Calu3 (cell line): ENCODE results near the gene AQP5. TPM values are rescaled to one million over a fixed set of nuclear protein-coding genes. Genes with fewer than 3 reads are reported as not detected.

ENCODE experiments used
- BruUV-seq: library from RNA; stranded (reverse); fragments of 400-500 nt; replicated peaks from 2 replicates; lab custom pipeline; 2021; lab: Mats Ljungman, UMichigan
- CTCF ChIA-PET: fragments of 300-600 bp; sonication (Branson Sonifier 250); formaldehyde crosslinking; loops from one replicate; lab custom pipeline; 2022; ENCODE audit warnings: antibody characterized with exemption; lab: Charles Lee
- DNase-seq: peaks from one replicate; pipeline ENCODE4 v3.0.0; 2022
- H3K27ac Mint-ChIP-seq: one replicate; pipeline ENCODE4 v1.8.0; 2022; ENCODE audit warnings: mixed read lengths; ENCODE audit not compliant: unreplicated experiment
- H3K27me3 Mint-ChIP-seq: one replicate; pipeline ENCODE4 v1.8.0; 2022; ENCODE audit warnings: mixed read lengths; ENCODE audit not compliant: unreplicated experiment
- H3K36me3 Mint-ChIP-seq: one replicate; pipeline ENCODE4 v1.8.0; 2022; ENCODE audit warnings: mild to moderate bottlenecking, moderate library complexity, mixed read lengths; ENCODE audit not compliant: insufficient read depth, unreplicated experiment
- H3K4me1 Mint-ChIP-seq: one replicate; pipeline ENCODE4 v1.8.0; 2022; ENCODE audit warnings: mild to moderate bottlenecking, low read depth, mixed read lengths; ENCODE audit not compliant: unreplicated experiment
- H3K4me3 Mint-ChIP-seq: one replicate; pipeline ENCODE4 v1.8.0; 2022; ENCODE audit warnings: mild to moderate bottlenecking, low read depth, moderate library complexity, mixed read lengths; ENCODE audit not compliant: unreplicated experiment
- H3K9me3 Mint-ChIP-seq: one replicate; pipeline ENCODE4 v1.8.0; 2022; ENCODE audit warnings: low read depth, mixed read lengths; ENCODE audit not compliant: unreplicated experiment
- CTCF ChIP-seq: fragments of 200-600 bp; IDR thresholded peaks from one replicate; pipeline ENCODE4 v1.8.0; 2022; ENCODE audit warnings: antibody characterized with exemption; ENCODE audit not compliant: unreplicated experiment
- intact Hi-C: fragments of 100-400 bp; cut with micrococcal nuclease; formaldehyde crosslinking; loops from one replicate; pipeline ENCODE4 v1.10.0; 2022; ENCODE audit not compliant: unreplicated experiment
- total RNA-seq: library from RNA; stranded (reverse); gene quantifications from 2 replicates; pipeline ENCODE4 v1.2.3, GENCODE V29; 2022

The AQP5 gene
- total RNA-seq, 1 experiment from 2014 or later, result 51.9 TPM

DNA sequence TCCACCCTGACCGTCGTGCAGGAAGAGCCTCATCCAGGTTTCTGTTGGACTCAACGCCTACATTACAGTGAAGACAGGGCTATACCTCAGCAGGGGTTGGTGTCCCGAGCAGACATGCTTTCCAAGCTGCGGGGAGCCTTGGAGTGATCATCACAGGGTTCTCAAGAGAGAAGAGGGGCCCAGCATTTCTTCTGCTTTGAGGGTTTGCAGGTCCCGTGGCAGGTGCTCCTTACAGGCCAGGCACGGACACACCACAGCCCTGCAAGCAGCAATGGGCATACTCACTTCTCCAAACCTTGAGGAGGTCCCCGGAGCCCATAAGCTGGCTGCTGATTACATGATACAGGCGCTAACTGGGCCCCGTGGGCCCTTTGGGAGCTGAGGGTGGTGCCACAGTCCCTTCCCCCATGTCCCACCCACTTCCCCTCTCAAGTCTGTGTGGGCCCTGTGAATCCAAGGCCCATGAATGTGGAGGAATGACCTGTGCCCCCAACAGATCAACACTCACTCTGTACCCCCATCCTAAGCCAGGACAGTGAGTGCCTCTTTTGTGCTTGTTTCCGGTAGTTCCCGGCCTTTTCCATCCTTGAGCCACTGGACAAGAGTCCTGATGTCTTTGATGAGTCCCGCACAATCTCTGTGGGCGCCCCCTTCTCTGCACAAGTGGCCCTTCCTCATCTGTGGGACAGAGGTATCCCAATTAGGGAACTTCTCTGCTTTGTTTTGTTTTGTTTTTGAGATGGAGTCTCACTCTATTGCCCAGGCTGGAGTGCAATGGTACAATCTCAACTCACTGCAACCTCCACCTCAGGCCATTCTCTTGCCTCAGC, 10.0 kb upstream of the AQP5 start:
- Mint-ChIP-seq H3K27me3 (no peaks in the 10 kb centered on the region), H3K9me3 (no peaks in the 10 kb centered on the region), H3K4me3 (no peak overlapping the region), H3K4me1 (peaks cover 3% of the 10 kb centered on the region), H3K36me3 (peaks cover 3% of the 10 kb centered on the region), H3K27ac (no peak overlapping the region)
- BruUV-seq, result no TSS peak
- CTCF ChIA-PET, result no interaction called here
- DNase-seq, result no peak
- no peak for TF ChIP-seq CTCF
- intact Hi-C loops, result no loop called here

GRCh38 chr12:49952391-49953055, 9.1 kb upstream of the AQP5 start:
- no TSS peak for BruUV-seq
- no peaks in the 10 kb centered on the region for H3K36me3 Mint-ChIP-seq
- H3K9me3 Mint-ChIP-seq, result no peaks in the 10 kb centered on the region
- no peak overlapping the region for H3K4me3 Mint-ChIP-seq
- H3K27ac Mint-ChIP-seq, result no peak overlapping the region
- CTCF ChIA-PET, result interaction anchor here (0.7 kb wide), 1 partner anchor 10 kb away, joined by 3 read pairs; no protein-coding TSS in a partner anchor
- TF ChIP-seq CTCF, result no peak
- no peaks in the 10 kb centered on the region for H3K27me3 Mint-ChIP-seq
- no peak for DNase-seq
- H3K4me1 Mint-ChIP-seq, result peaks cover 12% of the 10 kb centered on the region
- intact Hi-C loops, result no loop called here

- H3K27me3 Mint-ChIP-seq, result no peaks in the 10 kb centered on the region
- no TSS peak for BruUV-seq
- CTCF ChIA-PET, result no interaction called here
These were observed 8.5 kb upstream of the AQP5 start for GRCh38 chr12:49953151-49953550.

More at GRCh38 chr12:49953151-49953550, 8.5 kb upstream of the AQP5 start:
- DNase-seq, result no peak
- H3K4me3 Mint-ChIP-seq, result no peak overlapping the region
- TF ChIP-seq CTCF, result no peak
- peaks cover 13% of the 10 kb centered on the region for H3K4me1 Mint-ChIP-seq
- H3K9me3 Mint-ChIP-seq, result no peaks in the 10 kb centered on the region
- no peaks in the 10 kb centered on the region for H3K36me3 Mint-ChIP-seq
- intact Hi-C loops, result no loop called here
- no peak overlapping the region for H3K27ac Mint-ChIP-seq
